Hematopoietic multipotent progenitor cell (in vitro differentiated cells): ENCODE data around the gene LRRTM4. TPM values are rescaled to one million over a fixed set of nuclear protein-coding genes. Genes with fewer than 3 reads are reported as not detected.

ENCODE experiments used
- DNase-seq, 3 donors: peaks; one replicate each; pipeline ENCODE4 v3.0.0-alpha.2; 2011 to 2015; ENCODE audit warnings: low read depth in 2 of 3, low spot score in 2 of 3
- total RNA-seq: library from RNA; depleted of rRNA; stranded (reverse); fragments of >200 nt; gene quantifications from one replicate; pipeline ENCODE4 v1.2.3, GENCODE V29; 2012

The LRRTM4 gene
- total RNA-seq, 1 donor, result not detected

DNA sequence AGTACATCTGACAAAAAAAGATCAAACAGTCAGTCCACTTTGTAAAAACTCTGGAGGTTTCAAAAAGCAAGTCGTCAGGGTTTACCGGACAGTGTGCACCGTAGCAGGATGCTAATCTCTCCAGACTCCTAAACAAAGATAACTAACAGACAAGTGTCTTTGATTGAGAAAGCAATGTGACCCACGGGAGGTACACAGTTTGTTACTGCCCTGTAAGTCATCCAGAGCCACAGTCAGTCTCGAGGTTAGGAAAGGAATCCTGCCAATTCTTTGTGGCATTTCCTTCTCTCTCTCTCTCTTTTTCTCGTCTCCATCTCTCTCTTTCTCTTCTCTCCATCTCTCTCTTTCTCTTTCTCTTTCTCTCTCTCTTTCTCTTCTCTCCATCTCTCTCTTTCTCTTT is 42.8 kb downstream of the LRRTM4 start:
- DNase-seq, result no peak

DNA sequence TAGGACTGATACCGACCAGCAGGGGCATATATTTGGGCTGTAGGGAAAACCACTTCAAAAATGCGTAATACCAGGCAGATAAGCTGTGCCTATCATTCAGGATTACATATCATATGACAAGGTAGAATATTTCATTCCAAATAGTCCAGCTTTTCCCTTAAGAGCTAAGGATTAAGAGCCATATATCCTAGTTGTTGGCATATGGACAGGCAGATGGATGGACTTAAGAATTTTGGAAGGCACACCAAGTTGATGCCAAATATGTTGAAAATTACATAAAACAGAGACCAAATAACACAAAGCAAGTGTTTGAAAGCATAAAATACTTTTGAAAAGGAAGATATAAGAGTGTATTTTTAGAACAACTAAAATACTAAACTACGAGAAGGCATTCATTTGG is 52.1 kb downstream of the LRRTM4 start:
- no peak for DNase-seq

DNA sequence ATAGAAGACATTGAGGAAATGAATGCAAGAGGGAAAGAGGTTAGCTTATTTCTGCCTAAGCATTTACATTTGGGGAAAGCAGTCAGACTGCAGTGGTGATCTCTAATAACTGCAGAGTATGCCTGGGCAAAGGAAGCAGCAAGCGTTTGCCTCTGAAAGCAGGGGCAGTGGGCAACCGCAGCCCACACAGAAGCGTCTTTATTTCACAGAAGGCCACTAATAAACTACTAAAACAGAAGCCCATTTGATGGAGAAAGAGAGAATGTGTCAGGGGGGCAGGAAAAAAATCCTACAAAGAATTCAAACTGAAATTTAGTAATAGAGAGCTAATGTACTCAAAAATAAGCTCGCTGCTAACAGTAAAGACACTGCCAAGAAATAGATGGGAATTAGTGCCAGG is 53.1 kb downstream of the LRRTM4 start:
- DNase-seq, result no peak

DNA sequence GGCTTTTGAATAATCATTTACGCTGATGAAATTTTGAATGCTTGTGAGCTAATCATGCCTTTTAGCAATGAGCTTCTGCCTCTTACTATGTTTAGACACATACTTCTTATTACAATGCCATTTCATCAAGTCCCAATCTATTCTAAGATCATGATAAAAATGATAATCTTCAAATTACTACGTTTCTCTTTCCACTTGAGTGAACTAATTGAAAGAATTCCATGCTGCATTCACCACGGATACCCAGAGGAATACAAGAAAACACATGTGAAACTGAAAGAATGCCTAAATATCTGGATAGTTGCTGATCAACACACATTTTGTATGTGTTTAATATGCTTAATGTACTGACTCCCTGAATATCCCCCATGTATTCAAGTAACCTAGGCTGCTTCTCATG is 62.3 kb downstream of the LRRTM4 start:
- no peak for DNase-seq

DNA sequence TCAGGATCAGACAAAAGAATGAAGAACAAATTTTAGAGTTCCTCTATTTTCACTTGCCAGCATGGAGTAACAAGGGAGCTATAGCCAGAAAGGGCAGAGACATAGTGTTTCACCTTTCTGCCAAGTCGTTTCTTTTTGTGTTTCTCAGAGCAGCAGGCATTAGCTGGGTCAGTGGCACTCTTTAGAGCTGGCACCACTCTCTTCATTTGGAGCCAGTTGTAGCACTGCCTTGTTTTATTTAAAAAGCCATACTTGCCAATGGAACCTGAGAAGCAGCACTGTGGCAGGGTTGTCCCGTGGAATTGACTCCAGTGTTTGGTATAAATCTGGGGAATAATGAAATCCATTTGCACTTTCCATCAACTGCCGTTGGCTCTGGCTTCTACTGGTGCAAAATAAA is 64.0 kb downstream of the LRRTM4 start:
- DNase-seq, result no peak

DNA sequence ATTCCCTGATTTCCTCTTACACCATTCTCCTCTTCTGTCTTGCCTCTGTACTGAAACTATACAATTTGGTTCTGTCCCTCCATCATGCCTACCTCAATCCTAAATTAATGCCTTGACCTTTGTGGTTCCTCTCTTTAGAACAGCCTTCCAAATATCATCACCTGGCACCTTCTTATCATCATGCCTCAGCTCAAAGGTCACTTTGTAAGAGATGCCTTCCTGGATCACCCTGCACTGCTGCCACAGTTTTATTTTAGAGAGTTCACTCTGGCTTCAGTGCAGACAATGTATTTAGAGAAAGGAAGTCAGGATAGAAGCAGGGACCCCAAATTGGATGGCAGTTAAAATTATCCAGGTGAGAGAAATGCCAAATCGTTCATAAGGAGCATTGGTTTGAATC is 64.5 kb downstream of the LRRTM4 start:
- DNase-seq, result no peak

DNA sequence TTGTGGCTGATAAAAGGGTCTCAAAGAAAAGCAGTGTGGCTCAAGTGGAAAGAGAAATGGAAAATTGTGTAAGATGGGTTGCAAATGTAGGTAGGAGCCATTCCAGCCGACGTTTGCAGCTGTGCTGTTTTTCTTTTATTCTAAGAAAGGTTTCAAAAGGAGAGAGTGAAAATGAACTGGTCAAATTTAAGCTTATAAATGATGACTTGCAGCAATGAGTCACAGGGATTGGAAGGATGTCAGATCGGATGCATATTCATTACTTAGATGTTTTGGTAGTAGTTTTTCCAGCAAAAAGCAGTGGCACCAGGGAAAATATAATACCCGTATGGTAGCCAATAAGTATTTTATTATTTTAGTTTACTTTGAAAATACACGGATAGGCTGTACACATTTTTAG is 79.1 kb downstream of the LRRTM4 start:
- DNase-seq, result no peak

DNA sequence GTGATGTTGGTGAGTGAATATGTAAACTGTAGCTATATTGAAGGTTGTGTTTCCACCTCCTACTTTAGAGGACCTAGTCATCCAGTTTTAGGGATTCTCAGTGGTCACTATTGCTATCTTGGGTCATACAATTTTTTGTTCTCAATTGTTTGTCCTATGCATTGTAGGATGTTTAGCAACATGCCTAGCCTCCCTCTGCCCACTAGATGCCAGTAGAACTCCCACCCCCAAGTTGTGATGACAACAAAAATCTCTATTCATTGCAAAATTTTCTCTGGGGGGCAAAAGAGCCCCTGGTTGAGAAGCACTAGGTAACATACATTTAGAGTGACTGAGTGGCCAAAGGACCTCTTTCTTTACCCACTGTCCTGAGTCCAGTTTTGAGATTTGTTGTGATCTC is 87.3 kb downstream of the LRRTM4 start:
- no peak for DNase-seq

DNA sequence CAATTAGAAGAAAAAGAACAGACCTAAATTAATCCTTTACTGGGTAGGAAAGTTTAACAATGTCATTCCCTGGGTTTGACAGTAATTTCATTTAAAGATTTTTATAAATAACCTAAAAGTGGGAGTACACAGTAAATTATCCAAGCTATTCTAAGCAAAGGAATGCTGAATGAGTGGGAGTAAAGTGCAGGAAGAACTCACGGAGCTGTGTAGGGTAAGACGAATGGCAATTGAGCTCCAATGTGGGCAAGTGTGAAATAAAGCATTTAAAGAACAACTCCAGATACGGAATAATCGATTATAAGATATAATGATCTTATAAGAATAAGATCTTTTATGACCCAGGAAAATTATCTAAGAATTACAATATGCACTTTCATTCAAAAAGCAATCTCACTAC is 93.2 kb downstream of the LRRTM4 start:
- DNase-seq, result no peak

DNA sequence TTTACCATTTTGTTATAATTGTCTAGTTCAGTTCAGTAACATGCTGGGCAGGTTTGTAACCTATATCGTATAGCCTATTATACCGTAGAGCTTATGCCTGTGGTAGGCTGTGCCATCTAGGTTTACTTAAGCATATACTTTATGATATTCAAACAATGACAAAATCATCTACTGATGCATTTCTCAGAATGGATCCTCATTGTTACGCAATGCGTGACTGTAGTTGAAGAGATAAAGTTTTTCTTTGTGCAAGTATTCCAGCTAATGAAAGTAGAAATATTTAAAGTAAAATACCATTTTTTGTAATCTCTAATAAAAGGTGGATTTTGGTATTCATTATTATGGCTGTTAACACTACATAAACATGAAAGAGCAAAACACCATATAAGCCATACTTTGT is 100.2 kb downstream of the LRRTM4 start:
- no peak for DNase-seq

DNA sequence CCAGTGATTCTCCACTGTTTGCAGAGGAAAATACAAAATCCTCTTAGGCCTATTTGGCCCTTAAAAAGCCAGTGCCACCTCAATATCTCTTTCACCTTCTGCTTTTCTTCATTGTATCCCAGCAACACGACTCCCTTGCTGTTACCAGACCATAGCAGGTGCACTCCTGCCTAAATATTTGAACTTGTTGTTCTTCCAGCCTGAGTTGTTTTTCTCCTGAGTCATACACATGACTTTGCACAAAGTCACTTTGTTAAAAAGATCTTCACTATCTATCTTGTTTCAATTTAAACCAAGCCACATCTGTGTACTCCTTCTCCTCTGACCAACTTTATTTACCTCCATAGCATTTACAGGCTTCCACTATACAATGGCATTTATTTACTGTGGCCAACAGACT is 103.6 kb downstream of the LRRTM4 start:
- DNase-seq, result no peak

DNA sequence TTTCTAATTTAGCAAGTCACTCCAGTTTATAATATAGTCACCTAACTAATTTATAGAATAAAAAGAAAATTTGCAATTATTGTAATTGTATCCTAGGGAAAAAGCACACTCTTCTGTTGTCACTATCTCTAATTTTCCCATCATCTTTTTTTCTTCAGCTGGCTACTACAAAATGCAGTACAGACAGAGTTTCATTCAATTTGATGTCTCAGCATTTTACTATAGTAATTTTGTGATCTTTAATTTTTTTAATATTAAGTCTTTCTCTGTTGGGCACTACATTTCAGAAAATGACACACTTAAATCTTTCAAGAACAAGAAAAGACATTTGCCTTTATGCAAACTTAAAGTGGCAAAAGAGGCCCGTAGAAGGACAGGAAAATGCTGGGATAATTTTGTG is 118.0 kb downstream of the LRRTM4 start:
- no peak for DNase-seq

DNA sequence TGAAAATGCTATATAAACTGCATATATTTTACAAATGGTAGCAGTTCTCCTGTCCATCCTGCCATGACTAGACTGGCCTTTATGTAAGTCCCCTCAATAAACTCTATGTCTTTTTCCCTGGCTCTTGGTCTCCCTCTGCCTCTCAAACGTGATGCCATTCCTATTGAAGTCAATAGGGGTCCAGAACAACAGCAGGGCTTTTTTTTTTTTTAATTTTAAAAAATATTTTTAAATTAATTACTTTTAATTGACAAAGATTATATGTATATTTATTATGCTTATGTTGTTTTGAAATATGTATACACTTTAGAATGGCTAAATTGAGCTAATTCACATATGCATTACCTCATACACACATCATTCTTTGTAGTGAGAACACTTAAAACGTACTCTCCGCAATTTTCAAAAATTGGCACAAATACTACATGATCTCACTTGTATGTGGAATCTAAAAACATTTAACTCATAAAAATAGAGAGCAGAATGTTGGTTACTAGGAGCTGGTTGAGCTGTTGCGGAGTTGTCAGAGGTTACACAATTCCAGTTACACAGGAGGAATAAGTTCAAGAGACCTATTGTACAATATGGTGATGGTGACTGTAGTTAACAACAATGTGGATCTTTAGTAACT is 123.1 kb downstream of the LRRTM4 start:
- no peak for DNase-seq

DNA sequence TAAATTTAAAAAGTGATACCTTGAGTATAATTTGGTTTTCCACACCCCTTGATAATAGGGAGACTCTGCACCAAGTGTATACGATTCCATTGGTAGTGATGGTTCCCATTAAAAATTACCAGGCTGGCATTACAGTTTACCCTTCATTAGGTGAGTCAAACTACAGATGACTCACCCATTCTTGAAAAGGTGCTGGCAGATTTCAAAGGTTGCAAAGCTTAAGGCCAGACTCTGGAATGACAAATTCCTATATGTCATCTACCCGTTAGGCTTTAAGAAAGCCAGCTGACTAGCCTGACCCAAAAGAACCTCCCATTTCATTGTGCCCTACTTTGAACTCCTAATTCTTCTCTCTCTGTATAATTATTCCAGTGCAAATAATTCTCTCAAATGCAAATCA is 124.4 kb downstream of the LRRTM4 start:
- no peak for DNase-seq

DNA sequence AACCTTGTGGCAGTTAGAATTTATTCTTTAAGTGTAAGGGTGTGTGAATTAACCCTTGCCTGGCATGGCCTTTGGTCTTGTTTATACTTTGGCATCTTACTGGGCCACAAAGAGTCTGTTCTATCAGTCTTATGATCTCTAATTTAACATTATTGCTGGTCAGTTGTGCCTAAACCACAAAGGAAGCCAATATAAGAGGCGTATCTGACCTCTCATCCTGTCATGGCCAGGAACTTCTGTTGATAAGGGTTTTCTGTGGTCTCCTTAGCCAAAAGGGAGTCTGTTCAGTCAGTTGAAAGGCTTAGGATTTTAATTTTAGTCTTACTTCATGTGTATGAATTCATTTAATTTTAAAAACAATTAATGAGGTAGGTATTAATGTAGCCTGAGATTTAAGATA is 127.2 kb downstream of the LRRTM4 start:
- DNase-seq, result no peak

DNA sequence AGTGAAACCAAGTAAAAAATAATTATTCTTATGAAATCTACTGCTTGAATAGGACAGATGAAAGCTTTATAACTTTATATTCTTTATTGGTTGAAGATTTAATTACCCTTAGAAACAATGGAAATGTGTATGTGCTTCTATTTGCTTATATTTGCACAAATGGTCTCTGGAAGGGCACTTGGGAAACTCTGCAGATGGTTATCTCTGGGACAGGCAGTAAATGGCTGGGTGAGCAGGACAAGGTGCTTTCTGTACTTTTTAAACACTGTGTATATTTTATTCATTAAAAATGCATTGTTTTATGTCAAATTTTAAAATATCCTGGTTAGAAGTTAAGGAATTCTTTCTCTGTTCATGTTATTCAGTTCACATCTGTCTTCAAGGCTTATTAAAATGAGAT is 131.1 kb downstream of the LRRTM4 start:
- DNase-seq, result no peak

DNA sequence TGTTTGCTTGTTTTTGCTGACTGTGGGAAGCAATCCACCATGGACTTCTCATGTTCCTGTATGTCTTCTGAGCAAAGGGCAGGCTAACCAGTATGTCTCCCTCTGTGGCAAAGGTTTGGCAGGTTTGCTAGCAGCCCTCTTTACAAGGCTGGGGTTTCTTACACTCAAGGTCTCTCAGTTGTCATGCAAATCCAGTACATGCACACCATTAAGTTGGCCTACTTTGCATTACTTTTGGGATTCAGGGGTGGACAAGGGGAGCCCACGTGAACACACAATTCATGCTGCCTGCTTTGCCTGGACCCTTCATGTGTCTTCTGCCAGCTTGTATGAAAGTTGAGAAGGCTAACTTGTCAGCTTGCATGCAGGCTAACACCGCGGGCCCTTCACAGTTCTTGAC is 134.9 kb downstream of the LRRTM4 start:
- no peak for DNase-seq

DNA sequence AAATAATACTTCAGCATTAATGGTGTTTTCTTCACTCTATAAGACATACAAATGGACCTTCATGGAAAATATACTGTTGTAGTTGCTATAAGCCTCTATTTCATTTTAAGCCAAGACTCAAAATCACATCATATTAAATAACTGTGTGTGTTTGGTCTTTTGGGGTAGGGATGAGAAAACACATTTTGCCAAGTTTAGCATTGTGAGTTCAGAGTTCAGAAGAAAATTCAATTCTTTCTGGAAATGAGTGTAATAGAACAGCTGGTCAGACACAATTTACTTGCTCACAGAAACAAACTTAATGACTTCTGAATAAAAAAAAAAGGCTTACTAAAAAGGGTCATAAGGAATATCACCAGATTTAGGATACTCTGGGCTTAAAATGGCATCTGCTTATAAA is 149.5 kb downstream of the LRRTM4 start:
- no peak for DNase-seq

DNA sequence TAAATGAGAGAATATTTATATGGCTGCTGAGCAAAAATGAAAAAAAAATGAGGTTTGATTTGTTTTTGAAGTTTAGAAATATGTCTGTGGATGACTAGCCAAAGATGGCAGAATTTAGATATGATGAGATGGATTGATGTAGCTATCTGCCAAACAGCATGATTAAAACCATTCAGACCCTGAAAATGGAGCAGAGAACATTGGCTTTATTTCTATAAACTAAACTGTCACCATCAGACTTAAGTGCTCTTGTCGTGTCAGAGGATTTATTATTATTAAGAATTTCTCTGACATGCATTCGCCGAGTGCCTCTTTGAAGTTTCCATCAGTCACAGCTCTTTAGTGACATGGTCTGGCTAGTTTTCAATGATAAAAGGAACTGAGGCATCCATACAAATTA is 151.7 kb downstream of the LRRTM4 start:
- no peak for DNase-seq

DNA sequence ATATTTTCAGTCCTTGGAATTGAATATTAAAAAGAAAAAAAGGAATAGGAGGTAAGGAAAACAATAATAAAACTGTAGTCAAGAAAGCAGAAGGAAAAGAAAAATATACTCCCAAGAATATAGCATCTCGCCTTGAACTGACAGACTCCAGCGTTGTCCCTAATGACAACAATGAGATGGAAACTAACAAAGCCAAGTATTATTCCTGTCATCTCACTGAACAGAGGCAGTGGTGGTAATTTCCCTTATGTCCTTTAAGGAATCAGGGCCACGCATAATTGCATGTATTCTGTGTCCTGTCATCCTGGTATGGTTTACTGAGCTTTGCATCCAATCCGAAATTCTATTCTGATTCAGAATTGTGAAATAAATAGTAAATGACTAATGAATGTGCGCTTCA is 158.9 kb downstream of the LRRTM4 start:
- DNase-seq, result no peak

DNA sequence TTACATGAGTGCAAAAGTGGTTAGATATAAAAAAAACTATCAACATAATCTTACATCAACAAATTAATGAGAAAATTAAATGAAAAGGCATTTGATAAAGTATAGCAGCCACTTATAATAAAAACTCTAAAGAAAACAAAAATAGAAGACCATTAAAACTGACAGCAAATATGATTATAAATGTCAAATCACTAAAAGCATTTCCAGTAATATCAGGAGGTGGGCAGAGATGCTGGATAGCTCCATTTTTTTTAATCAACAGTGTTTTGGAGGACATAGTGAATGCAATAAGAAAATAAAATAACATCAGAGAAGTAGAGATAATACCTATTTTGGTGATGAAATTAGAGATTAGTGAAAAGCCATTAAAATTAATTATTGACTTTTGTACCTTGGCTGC is 173.4 kb downstream of the LRRTM4 start:
- no peak for DNase-seq

DNA sequence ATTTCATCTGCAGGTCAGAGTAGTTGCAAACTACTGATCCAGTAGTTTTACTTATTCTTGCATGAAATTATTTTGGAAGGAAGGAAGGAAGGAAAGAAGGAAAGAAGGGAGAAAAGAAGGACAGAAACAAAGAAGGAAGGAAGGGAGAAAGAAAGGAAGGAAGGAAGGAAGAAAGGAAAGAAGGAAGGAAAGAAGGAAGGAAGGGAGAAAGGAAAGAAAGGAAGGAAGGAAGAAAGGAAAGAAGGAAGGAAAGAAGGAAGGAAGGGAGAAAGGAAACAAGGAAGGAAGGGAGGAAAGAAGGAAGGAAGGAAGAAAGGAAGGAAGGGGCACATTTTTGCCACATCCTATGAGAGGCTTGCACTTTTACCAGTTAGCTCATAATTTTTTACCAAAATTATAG is 186.2 kb downstream of the LRRTM4 start:
- DNase-seq, result no peak

DNA sequence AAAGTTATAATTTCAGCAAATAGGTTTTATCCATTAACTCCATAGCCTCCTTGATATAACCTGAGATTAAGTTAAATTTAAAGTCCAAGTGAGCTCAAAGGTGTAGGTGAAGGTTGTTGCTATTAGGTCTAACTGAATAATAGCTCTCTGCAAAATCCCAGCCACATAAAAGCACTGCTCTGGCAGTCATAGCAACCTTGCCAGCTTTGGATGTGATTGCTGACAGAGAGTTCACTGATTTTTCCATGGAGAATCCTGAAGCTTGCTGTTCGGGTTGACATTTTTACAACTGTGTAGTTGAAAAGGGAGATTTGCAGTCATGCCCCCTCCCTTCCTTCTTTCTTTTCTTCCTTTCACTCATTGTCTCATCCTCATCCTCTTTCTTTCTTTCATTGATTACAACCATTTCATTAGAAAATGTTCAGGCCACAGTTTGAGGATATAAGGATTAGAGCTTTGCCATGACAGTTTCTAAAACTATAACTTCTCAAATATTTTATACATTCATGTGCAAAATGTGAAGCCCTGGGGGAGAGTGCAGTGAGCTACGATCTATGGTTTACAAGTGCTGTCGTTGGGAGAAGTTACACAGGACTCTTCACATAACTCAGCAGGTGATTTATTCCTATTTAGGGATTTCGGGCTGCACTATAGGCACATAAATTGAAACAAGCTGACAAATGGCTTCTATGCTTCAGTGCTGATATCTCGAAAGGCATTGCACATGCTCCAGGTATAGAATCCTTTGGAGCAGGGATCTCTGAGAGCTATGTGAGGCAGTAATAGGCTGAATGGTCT is 193.8 kb downstream of the LRRTM4 start:
- DNase-seq, result no peak
